Upper lobe of right lung (tissue), 1 donor: ENCODE results near the gene NCMAP. TPM values are rescaled to one million over a fixed set of nuclear protein-coding genes. Genes with fewer than 3 reads are reported as not detected.

Experiments used
- ATAC-seq: fragments of 200-7000 bp; cut with Tn5 transposase; one replicate; pipeline ENCODE4 v1.9.1; 2020; ENCODE audit warnings: mild to moderate bottlenecking, moderate library complexity
- DNase-seq: peaks from one replicate; pipeline ENCODE4 v3.0.0-alpha.2; 2020
- H3K27ac ChIP-seq: fragments of 200-600 bp; one replicate; pipeline ENCODE4 v1.8.0; 2022
- H3K27me3 ChIP-seq: fragments of 200-600 bp; one replicate; pipeline ENCODE4 v1.8.0; 2022; ENCODE audit warnings: mild to moderate bottlenecking
- H3K36me3 ChIP-seq: fragments of 200-600 bp; one replicate; pipeline ENCODE4 v1.8.0; 2022
- H3K4me1 ChIP-seq: fragments of 200-600 bp; one replicate; pipeline ENCODE4 v1.8.0; 2022
- H3K4me3 ChIP-seq: fragments of 200-600 bp; one replicate; pipeline ENCODE4 v1.8.0; 2022; ENCODE audit warnings: mild to moderate bottlenecking
- H3K9me3 ChIP-seq: fragments of 200-600 bp; one replicate; pipeline ENCODE4 v1.8.0; 2022
- CTCF ChIP-seq: fragments of 200-600 bp; IDR thresholded peaks from one replicate; pipeline ENCODE4 v1.8.0; 2022; ENCODE audit warnings: antibody characterized with exemption
- intact Hi-C: fragments of 100-400 bp; cut with DNase I; formaldehyde crosslinking; loops from one replicate; pipeline ENCODE4 v1.11.0; 2022
- total RNA-seq: library from RNA; stranded (reverse); fragmentation: NEBNext Ultra II Directional; extraction: Animal tissue kit (Norgen Biotek cat#: 25700); gene quantifications from one replicate; pipeline ENCODE4 v1.2.1, GENCODE V29; 2021
- donor health status: DM: no; HTN: yes; CAD: no; lungs with severe emphysema.

Gene NCMAP
- total RNA-seq, 1 donor from 2014 or later = 10.7 TPM

GRCh38 chr1:24558902-24559791 is 3.3 kb downstream of the NCMAP start:
- ATAC-seq (peak; percentile 80), DNase-seq (peak; percentile 87)
- intact Hi-C loops = no loop called here
- H3K27me3 ChIP-seq = peaks cover 23% of the 10 kb centered on the region
- H3K36me3 ChIP-seq = no peaks in the 10 kb centered on the region
- no peak overlapping the region for H3K27ac ChIP-seq
- H3K4me3 ChIP-seq = no peak overlapping the region
- no peaks in the 10 kb centered on the region for H3K4me1 ChIP-seq
- no peaks in the 10 kb centered on the region for H3K9me3 ChIP-seq
- TF ChIP-seq CTCF = no peak

GRCh38 chr1:24560361-24560760 is 4.5 kb downstream of the NCMAP start:
- Histone ChIP-seq H3K27ac (no peak overlapping the region), H3K9me3 (no peaks in the 10 kb centered on the region), H3K4me1 (no peaks in the 10 kb centered on the region), H3K36me3 (no peaks in the 10 kb centered on the region), H3K27me3 (peaks cover 14% of the 10 kb centered on the region), H3K4me3 (no peak overlapping the region)
- ATAC-seq (no peak), DNase-seq (peak; percentile 9)
- intact Hi-C loops = no loop called here
- no peak for TF ChIP-seq CTCF

GRCh38 chr1:24562625-24563024 is 6.7 kb downstream of the NCMAP start:
- intact Hi-C loops = no loop called here
- no peak for TF ChIP-seq CTCF
- no peak overlapping the region for H3K4me3 ChIP-seq
- no peaks in the 10 kb centered on the region for H3K36me3 ChIP-seq
- ATAC-seq (no peak), DNase-seq (peak; percentile 42)
- H3K27me3 ChIP-seq = peaks cover 9% of the 10 kb centered on the region
- no peaks in the 10 kb centered on the region for H3K9me3 ChIP-seq
- no peaks in the 10 kb centered on the region for H3K4me1 ChIP-seq
- H3K27ac ChIP-seq = no peak overlapping the region

- no peak for DNase-seq
- Histone ChIP-seq H3K4me3 (no peak overlapping the region), H3K27me3 (no peaks in the 10 kb centered on the region), H3K27ac (no peak overlapping the region), H3K36me3 (no peaks in the 10 kb centered on the region), H3K9me3 (no peaks in the 10 kb centered on the region), H3K4me1 (no peaks in the 10 kb centered on the region)
- intact Hi-C loops = no loop called here
- ATAC-seq = no peak
- TF ChIP-seq CTCF = no peak
These were observed 8.8 kb downstream of the NCMAP start for GRCh38 chr1:24564695-24565094.

GRCh38 chr1:24566236-24566867 is 10.5 kb downstream of the NCMAP start:
- DNase-seq = no peak
- no peaks in the 10 kb centered on the region for H3K27me3 ChIP-seq
- no peak overlapping the region for H3K27ac ChIP-seq
- TF ChIP-seq CTCF = no peak
- no peaks in the 10 kb centered on the region for H3K36me3 ChIP-seq
- H3K4me1 ChIP-seq = no peaks in the 10 kb centered on the region
- H3K4me3 ChIP-seq = no peak overlapping the region
- no peak for ATAC-seq
- H3K9me3 ChIP-seq = no peaks in the 10 kb centered on the region
- intact Hi-C loops = no loop called here
